DND-41 (cell line): Measurements from ENCODE around the gene KLK15.

Experiments
- CTCF ChIP-seq: IDR thresholded peaks from 2 replicates; pipeline ENCODE4 v1.5.1; 2012; ENCODE audit warnings: borderline replicate concordance, low read length, moderate library complexity, mild to moderate bottlenecking; ENCODE audit not compliant: poor library complexity, severe bottlenecking; ENCODE audit errors: extremely low read depth
- EZH2 ChIP-seq: IDR thresholded peaks from 3 replicates; pipeline ENCODE4 v1.6.1; 2012; ENCODE audit warnings: borderline replicate concordance, low read depth, mild to moderate bottlenecking, moderate library complexity, low read length, inconsistent platforms; ENCODE audit not compliant: severe bottlenecking

DNA sequence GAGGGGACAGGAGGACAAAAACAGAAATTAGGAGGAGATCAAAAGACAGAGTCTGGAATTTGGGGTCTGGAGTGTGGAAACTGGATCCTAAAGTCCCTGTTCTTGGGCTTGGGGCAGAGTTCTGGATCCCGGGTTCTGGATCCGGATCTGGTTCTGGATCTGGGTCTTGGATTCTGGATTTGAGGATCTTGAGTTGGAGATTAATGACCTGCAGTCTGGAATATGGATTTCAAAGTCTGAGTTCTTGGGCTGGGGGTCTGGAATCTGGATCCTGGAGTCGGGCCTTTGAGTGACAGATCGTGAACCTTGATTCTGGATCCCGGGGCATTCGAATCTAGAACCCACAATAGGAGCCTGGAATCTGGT lies 411 bp upstream of the KLK15 start:
- no peak for TF ChIP-seq CTCF
- TF ChIP-seq EZH2: no peak
